ENCODE data around the gene ACER3.

DNA sequence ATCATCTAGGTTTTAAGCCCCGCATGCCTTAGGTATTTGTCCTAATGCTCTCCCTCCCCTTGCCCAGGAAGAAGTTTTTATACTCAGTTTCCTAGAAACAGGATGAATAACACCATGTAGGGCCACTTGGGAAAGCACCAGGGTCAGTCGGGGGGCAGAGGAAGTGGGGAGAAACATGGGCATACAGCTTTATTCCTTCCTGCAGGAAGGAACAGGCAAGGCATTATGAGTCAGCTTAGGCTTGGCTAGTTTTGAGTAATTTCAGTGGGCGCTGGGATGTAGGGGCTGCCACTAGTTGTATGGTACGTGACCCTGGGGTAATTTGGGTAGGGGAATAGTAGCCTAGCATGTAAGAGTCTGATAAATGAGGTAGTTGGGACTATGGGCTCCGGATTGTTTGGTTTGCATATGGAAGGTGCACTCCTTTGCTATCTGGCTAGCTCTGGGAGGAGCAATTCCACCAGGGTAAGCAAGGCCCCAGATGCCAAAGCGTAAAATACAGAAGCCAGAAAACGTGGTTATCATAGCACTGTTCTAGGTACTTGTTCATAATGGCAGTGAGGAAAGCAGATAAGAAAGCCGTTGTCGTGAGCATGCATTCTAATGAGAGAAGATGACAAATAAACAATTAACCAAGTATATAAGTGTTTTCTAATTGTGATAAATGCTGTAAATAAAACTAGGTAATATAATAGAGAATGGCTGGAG lies 24.8 kb downstream of the ACER3 start:
- TF ChIP-seq, protein P1, sequence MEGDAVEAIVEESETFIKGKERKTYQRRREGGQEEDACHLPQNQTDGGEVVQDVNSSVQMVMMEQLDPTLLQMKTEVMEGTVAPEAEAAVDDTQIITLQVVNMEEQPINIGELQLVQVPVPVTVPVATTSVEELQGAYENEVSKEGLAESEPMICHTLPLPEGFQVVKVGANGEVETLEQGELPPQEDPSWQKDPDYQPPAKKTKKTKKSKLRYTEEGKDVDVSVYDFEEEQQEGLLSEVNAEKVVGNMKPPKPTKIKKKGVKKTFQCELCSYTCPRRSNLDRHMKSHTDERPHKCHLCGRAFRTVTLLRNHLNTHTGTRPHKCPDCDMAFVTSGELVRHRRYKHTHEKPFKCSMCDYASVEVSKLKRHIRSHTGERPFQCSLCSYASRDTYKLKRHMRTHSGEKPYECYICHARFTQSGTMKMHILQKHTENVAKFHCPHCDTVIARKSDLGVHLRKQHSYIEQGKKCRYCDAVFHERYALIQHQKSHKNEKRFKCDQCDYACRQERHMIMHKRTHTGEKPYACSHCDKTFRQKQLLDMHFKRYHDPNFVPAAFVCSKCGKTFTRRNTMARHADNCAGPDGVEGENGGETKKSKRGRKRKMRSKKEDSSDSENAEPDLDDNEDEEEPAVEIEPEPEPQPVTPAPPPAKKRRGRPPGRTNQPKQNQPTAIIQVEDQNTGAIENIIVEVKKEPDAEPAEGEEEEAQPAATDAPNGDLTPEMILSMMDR (conservative IDR thresholded peaks at IDR 0.05; ENCODE audit: low read depth, low read length) = no peak
- TF ChIP-seq EZH2 (IDR thresholded peaks at IDR 0.05; ENCODE audit: borderline replicate concordance, low read depth, low read length, poor library complexity, severe bottlenecking) = no peak
